Panc1 (cell line): ENCODE measurements around the gene POLD2. TPM values are rescaled to one million over a fixed set of nuclear protein-coding genes. Genes with fewer than 3 reads are reported as not detected.

ENCODE experiments used
- ATAC-seq: fragments of 200-7000 bp; cut with Tn5 transposase; 2 replicates; pipeline ENCODE4 v1.9.1; 2020; ENCODE audit warnings: mild to moderate bottlenecking, moderate library complexity
- BruUV-seq: library from RNA; stranded (reverse); fragments of 400-500 nt; replicated peaks from 2 replicates; lab custom pipeline; 2021; lab: Mats Ljungman, UMichigan
- CTCF ChIA-PET: fragments of 300-600 bp; sonication (Branson Sonifier 250); formaldehyde crosslinking; loops from one replicate; lab custom pipeline; 2022; ENCODE audit warnings: antibody characterized with exemption; lab: Charles Lee
- POLR2A ChIA-PET: fragments of 300-600 bp; sonication (Branson Sonifier 250); formaldehyde crosslinking; loops from one replicate; lab custom pipeline; 2022; ENCODE audit warnings: antibody characterized with exemption; lab: Charles Lee
- DNase-seq: peaks from one replicate; pipeline ENCODE4 v3.0.0-alpha.2; 2010; ENCODE audit warnings: low read depth, low spot score
- H3K27ac ChIP-seq: 2 replicates; pipeline ENCODE4 v1.5.1; 2011; ENCODE audit warnings: mild to moderate bottlenecking, low read length, inconsistent platforms
- H3K27me3 ChIP-seq: fragments of 200-500 bp; sonication (Bioruptor generic); 2 replicates; pipeline ENCODE4 v1.6.0; 2014; ENCODE audit warnings: low read length, inconsistent platforms; ENCODE audit not compliant: control insufficient read depth, insufficient read depth
- H3K36me3 ChIP-seq: fragments of 200-500 bp; sonication (Bioruptor generic); 2 replicates; pipeline ENCODE4 v1.5.1; 2014; ENCODE audit warnings: inconsistent platforms, mild to moderate bottlenecking, low read length, moderate library complexity; ENCODE audit not compliant: control insufficient read depth, insufficient read depth
- H3K4me1 ChIP-seq: 2 replicates; pipeline ENCODE4 v1.5.1; 2011; ENCODE audit warnings: inconsistent platforms, mild to moderate bottlenecking, low read length, moderate library complexity; ENCODE audit not compliant: control insufficient read depth, insufficient read depth
- H3K4me3 ChIP-seq, 2 experiments: 2 replicates each; pipeline ENCODE4 v1.5.1; 2011 to 2012; ENCODE audit warnings: low read depth in 2 of 2, low read length in 2 of 2, mild to moderate bottlenecking in 2 of 2, inconsistent platforms in 1 of 2, moderate library complexity in 1 of 2
- H3K9me3 ChIP-seq: fragments of 200-500 bp; sonication (Bioruptor generic); 2 replicates; pipeline ENCODE4 v1.5.1; 2014; ENCODE audit warnings: low read depth, mild to moderate bottlenecking, inconsistent platforms, low read length, moderate library complexity; ENCODE audit not compliant: control insufficient read depth, insufficient read depth
- POLR2AphosphoS5 ChIP-seq: IDR thresholded peaks from 2 replicates; pipeline ENCODE4 v1.6.1; 2012; ENCODE audit warnings: mild to moderate bottlenecking, low read depth, low read length, moderate library complexity
- SIN3A ChIP-seq: IDR thresholded peaks from 2 replicates; pipeline ENCODE4 v1.6.1; 2012; ENCODE audit warnings: low read depth, mild to moderate bottlenecking, low read length, moderate library complexity, borderline replicate concordance; ENCODE audit not compliant: insufficient read depth
- TCF7L2 ChIP-seq: IDR thresholded peaks from 2 replicates; pipeline ENCODE4 v1.6.1; 2011; ENCODE audit warnings: mild to moderate bottlenecking, low read depth, low read length, inconsistent platforms
- in situ Hi-C: cut with HindIII; loops from 2 replicates; pipeline ENCODE4 v1.10.0; 2016; ENCODE audit warnings: low sequenced_read_pairs, low pct_unique_long_range_greater_than_20kb
- intact Hi-C: fragments of 100-400 bp; cut with micrococcal nuclease; formaldehyde crosslinking; loops from one replicate; pipeline ENCODE4 v1.10.0; 2022; ENCODE audit not compliant: unreplicated experiment
- total RNA-seq: library from RNA; stranded (reverse); gene quantifications from one replicate; pipeline ENCODE4 v1.2.1, GENCODE V29; 2021; ENCODE audit not compliant: unreplicated experiment
- TF ChIP-seq, protein P1 (sequence below), 2 experiments: IDR thresholded peaks; 2 replicates each; pipeline ENCODE4 v1.6.1; 2011 to 2012; ENCODE audit warnings: low read depth in 2 of 2, control low read depth in 1 of 2, low read length in 1 of 2, mild to moderate bottlenecking in 1 of 2, moderate library complexity in 1 of 2; ENCODE audit not compliant: insufficient read depth in 1 of 2
- TF ChIP-seq, protein P2 (sequence below): fragments of 450-650 bp; IDR thresholded peaks from 2 replicates; pipeline ENCODE4 v1.5.1; 2017; ENCODE audit warnings: mild to moderate bottlenecking

The POLD2 gene
- total RNA-seq, 1 experiment from 2014 or later = 195 TPM

DNA sequence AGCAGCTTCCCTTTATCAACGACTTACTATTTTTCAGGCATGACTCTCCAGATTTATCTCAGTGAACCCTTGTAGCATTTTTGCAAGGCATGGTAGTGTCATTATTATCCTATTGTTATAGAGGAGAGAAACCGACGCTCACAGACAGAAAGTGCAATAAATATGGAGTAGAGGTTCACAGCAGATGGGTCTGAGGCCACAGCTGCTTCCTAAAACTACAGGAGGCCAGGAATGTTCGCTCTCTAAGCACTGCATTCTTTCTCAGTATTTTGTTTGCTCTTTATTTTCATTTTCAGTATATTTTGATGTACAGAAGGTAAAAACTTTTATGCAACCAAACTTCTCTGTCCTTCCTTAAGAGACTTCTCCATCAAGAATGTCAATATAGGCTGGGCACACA lies 23.7 kb downstream of the POLD2 start:
- no peaks in the 10 kb centered on the region for H3K9me3 ChIP-seq
- TF ChIP-seq, protein P1, sequence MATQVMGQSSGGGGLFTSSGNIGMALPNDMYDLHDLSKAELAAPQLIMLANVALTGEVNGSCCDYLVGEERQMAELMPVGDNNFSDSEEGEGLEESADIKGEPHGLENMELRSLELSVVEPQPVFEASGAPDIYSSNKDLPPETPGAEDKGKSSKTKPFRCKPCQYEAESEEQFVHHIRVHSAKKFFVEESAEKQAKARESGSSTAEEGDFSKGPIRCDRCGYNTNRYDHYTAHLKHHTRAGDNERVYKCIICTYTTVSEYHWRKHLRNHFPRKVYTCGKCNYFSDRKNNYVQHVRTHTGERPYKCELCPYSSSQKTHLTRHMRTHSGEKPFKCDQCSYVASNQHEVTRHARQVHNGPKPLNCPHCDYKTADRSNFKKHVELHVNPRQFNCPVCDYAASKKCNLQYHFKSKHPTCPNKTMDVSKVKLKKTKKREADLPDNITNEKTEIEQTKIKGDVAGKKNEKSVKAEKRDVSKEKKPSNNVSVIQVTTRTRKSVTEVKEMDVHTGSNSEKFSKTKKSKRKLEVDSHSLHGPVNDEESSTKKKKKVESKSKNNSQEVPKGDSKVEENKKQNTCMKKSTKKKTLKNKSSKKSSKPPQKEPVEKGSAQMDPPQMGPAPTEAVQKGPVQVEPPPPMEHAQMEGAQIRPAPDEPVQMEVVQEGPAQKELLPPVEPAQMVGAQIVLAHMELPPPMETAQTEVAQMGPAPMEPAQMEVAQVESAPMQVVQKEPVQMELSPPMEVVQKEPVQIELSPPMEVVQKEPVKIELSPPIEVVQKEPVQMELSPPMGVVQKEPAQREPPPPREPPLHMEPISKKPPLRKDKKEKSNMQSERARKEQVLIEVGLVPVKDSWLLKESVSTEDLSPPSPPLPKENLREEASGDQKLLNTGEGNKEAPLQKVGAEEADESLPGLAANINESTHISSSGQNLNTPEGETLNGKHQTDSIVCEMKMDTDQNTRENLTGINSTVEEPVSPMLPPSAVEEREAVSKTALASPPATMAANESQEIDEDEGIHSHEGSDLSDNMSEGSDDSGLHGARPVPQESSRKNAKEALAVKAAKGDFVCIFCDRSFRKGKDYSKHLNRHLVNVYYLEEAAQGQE (IDR thresholded peaks at IDR 0.05; ENCODE audit: insufficient read depth in 1 of 2, low read depth in 2 of 2, low read length in 1 of 2) = no peak
- TF ChIP-seq POLR2AphosphoS5 (no peak), SIN3A (no peak)
- TF ChIP-seq, protein P2, sequence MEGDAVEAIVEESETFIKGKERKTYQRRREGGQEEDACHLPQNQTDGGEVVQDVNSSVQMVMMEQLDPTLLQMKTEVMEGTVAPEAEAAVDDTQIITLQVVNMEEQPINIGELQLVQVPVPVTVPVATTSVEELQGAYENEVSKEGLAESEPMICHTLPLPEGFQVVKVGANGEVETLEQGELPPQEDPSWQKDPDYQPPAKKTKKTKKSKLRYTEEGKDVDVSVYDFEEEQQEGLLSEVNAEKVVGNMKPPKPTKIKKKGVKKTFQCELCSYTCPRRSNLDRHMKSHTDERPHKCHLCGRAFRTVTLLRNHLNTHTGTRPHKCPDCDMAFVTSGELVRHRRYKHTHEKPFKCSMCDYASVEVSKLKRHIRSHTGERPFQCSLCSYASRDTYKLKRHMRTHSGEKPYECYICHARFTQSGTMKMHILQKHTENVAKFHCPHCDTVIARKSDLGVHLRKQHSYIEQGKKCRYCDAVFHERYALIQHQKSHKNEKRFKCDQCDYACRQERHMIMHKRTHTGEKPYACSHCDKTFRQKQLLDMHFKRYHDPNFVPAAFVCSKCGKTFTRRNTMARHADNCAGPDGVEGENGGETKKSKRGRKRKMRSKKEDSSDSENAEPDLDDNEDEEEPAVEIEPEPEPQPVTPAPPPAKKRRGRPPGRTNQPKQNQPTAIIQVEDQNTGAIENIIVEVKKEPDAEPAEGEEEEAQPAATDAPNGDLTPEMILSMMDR = no peak
- intact Hi-C loops (no loop called here), in situ Hi-C loops (no loop called here)
- ChIA-PET CTCF (no interaction called here), POLR2A (interaction anchor here (0.7 kb wide), 1 partner anchor 41 kb away, joined by 9 read pairs; no protein-coding TSS in a partner anchor)
- no peaks in the 10 kb centered on the region for H3K27me3 ChIP-seq
- H3K27ac ChIP-seq = no peak overlapping the region
- H3K4me3 ChIP-seq = no peak overlapping the region
- peaks cover 15% of the 10 kb centered on the region for H3K4me1 ChIP-seq
- H3K36me3 ChIP-seq = no peaks in the 10 kb centered on the region
- BruUV-seq = no TSS peak
- DNase-seq (no peak), ATAC-seq (no peak)

DNA sequence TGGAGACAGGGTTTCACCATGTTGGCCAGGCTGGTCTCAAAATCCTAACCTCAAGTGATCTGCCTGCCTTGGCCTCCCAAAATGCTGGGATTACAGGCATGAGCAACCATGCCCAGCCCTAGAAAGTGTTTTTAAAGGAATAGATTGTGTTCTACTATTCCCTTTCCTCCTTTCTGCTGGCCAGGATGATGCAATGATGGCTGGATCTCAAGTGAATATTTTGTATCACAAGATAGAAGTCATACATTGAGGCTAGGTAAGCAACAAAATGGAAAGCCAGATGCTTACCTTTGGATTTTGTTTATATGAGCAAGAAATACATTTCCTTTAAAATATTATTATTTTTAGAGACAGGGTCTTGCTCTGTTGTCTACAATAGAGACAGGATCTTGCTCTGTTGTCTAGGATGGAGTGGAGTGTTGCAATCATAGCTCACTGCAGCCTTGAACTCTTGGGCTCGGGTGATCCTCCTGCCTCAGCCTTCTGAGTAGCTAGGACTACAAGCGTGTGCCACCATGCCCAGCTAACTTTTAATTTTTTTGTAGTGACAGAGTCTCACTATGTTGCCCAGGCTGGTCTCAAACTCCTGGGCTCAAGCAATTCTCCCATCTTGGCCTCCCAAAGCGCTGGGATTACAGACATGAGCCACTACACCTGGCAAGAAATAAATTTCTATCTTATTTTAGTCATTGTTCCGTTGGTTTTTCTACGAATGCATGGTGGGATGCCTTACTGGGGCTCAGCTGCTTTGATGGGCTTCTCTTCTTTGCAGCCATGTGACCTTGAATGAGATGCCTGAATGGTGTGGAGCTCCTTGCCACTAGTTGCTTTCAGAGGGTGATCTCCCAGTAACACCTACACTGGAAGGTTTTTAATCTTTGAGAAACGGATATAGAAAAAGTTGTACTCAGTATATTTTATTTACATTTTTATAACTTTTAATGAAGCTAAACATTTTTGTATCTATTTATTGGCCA lies 25.0 kb downstream of the POLD2 start:
- ChIA-PET POLR2A (interaction anchor here (0.6 to 0.7 kb wide), 2 partner anchors 19 to 42 kb away, joined by 3 to 9 read pairs; no protein-coding TSS in a partner anchor), CTCF (interaction anchor here (1.4 kb wide), 1 partner anchor 11 kb away, joined by 3 read pairs; no protein-coding TSS in a partner anchor)
- H3K4me1 ChIP-seq = peaks cover 15% of the 10 kb centered on the region
- no peak overlapping the region for H3K27ac ChIP-seq
- intact Hi-C loops = no loop called here
- H3K4me3 ChIP-seq = no peak overlapping the region
- no TSS peak for BruUV-seq
- no peak for TF ChIP-seq TCF7L2
- TF ChIP-seq, protein P2 = no peak
- no peaks in the 10 kb centered on the region for H3K27me3 ChIP-seq
- no peaks in the 10 kb centered on the region for H3K9me3 ChIP-seq
- ATAC-seq (no peak), DNase-seq (no peak)
- in situ Hi-C loops = no loop called here
- no peaks in the 10 kb centered on the region for H3K36me3 ChIP-seq
